ENCODE data around the gene ATP6V1G3.

DNA sequence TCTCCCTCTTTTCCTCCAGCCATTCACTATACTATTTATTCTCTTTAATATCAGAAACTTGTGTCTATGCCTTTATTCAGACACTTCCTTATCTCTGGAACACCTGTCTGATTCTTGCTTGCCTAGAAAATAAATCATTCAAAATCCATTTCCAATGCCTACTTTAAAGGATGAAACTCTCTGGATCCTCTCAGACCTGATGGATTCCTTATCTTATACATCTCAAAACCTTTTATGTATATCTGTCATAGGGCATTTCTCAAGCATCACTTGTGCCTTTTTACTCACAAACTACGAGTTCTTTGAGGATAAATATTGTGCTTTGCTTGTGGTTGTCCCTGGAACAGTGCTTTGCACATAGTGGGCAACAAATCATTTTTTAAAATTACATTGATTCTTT lies 3.8 kb upstream of the ATP6V1G3 start:
- no peak for TF ChIP-seq CTCF (IDR thresholded peaks at IDR 0.05; ENCODE audit: insufficient read depth, low read depth, low read length)
- TF ChIP-seq EZH2 (IDR thresholded peaks at IDR 0.05; ENCODE audit: insufficient read depth, low read length), result no peak
